Neural cell (in vitro differentiated cells): ENCODE measurements around the gene TARS2. TPM values are rescaled to one million over a fixed set of nuclear protein-coding genes. Genes with fewer than 3 reads are reported as not detected.
A peak's percentile ranks its signal among the peaks of the same experiment; 100 is the strongest.

Experiments
- H2AFZ ChIP-seq: fragments of 200-600, 300-800 bp; sonication (generic), shearing (Covaris generic); 2 replicates; pipeline ENCODE4 v1.6.0; 2014; ENCODE audit warnings: low read depth, mild to moderate bottlenecking, antibody characterized with exemption, low read length, moderate library complexity
- H3F3A ChIP-seq: fragments of 200-600 bp; shearing (Covaris generic); 2 replicates; pipeline ENCODE4 v1.6.1; 2016; ENCODE audit warnings: mild to moderate bottlenecking, moderate library complexity, mixed read lengths, antibody characterized with exemption, low read length; ENCODE audit not compliant: insufficient read depth, poor library complexity, severe bottlenecking
- H3K27ac ChIP-seq: fragments of 200-600, 300-800 bp; sonication (generic), shearing (Covaris generic); 2 replicates; pipeline ENCODE4 v1.5.1; 2014; ENCODE audit warnings: mild to moderate bottlenecking, low read length, moderate library complexity
- H3K27me3 ChIP-seq: fragments of 300-800, 200-600 bp; sonication (generic), shearing (Covaris generic); 2 replicates; pipeline ENCODE4 v1.6.0; 2014; ENCODE audit warnings: mild to moderate bottlenecking, low read depth, low read length, moderate library complexity; ENCODE audit not compliant: insufficient read depth
- H3K36me3 ChIP-seq: fragments of 300-800, 200-600 bp; sonication (generic), shearing (Covaris generic); 2 replicates; pipeline ENCODE4 v1.5.1; 2014; ENCODE audit warnings: mild to moderate bottlenecking, antibody characterized with exemption, low read length, moderate library complexity; ENCODE audit not compliant: insufficient read depth
- H3K4me2 ChIP-seq: fragments of 300-800, 200-600 bp; sonication (generic), shearing (Covaris generic); 2 replicates; pipeline ENCODE4 v1.6.0; 2014; ENCODE audit warnings: mild to moderate bottlenecking, low read length
- H3K4me3 ChIP-seq: fragments of 300-800, 200-600 bp; sonication (generic), shearing (Covaris generic); 2 replicates; pipeline ENCODE4 v1.5.1; 2014; ENCODE audit warnings: mild to moderate bottlenecking, low read length, moderate library complexity
- H3K79me2 ChIP-seq: fragments of 200-600 bp; shearing (Covaris generic); replicated peaks from 2 replicates; pipeline ENCODE4 v1.6.0; 2014; ENCODE audit warnings: mild to moderate bottlenecking, low read length, moderate library complexity; ENCODE audit not compliant: insufficient read depth
- H3K9ac ChIP-seq: fragments of 300-800, 200-600 bp; sonication (generic), shearing (Covaris generic); 2 replicates; pipeline ENCODE4 v1.6.1; 2016; ENCODE audit warnings: mild to moderate bottlenecking, low read length, mixed read lengths
- H3K9me2 ChIP-seq: fragments of 200-600 bp; shearing (Covaris generic); 2 replicates; pipeline ENCODE4 v1.6.1; 2016; ENCODE audit warnings: mild to moderate bottlenecking, low read length, mixed read lengths; ENCODE audit not compliant: insufficient read depth
- H3K9me3 ChIP-seq: fragments of 200-600, 300-800 bp; sonication (generic), shearing (Covaris generic); 2 replicates; pipeline ENCODE4 v1.6.1; 2016; ENCODE audit warnings: mild to moderate bottlenecking, mixed run types, low read length, moderate library complexity, mixed read lengths
- H4K20me1 ChIP-seq: fragments of 200-600 bp; shearing (Covaris generic); 2 replicates; pipeline ENCODE4 v1.6.1; 2016; ENCODE audit warnings: mild to moderate bottlenecking, mixed run types; ENCODE audit not compliant: insufficient read depth
- EP300 ChIP-seq: fragments of 450-650 bp; conservative IDR thresholded peaks from 2 replicates; pipeline ENCODE4 v1.6.1; 2014; ENCODE audit warnings: antibody characterized with exemption, mild to moderate bottlenecking, moderate library complexity; ENCODE audit not compliant: poor library complexity, severe bottlenecking
- EZH2 ChIP-seq: fragments of 200-600, 300-800 bp; shearing (Covaris generic), sonication (generic); IDR thresholded peaks from 2 replicates; pipeline ENCODE4 v1.6.1; 2014; ENCODE audit warnings: antibody characterized with exemption, low read length, borderline replicate concordance, mild to moderate bottlenecking; ENCODE audit not compliant: insufficient read depth, poor library complexity, severe bottlenecking
- MXI1 ChIP-seq: fragments of 450-650 bp; conservative IDR thresholded peaks from 2 replicates; pipeline ENCODE4 v1.6.1; 2014; ENCODE audit warnings: antibody characterized with exemption, mild to moderate bottlenecking; ENCODE audit not compliant: poor library complexity, severe bottlenecking
- POLR2AphosphoS5 ChIP-seq: IDR thresholded peaks from 2 replicates; pipeline ENCODE4 v1.6.1; 2012
- RAD21 ChIP-seq: fragments of 450-650 bp; conservative IDR thresholded peaks from 2 replicates; pipeline ENCODE4 v1.6.1; 2014; ENCODE audit warnings: antibody characterized with exemption, mild to moderate bottlenecking, moderate library complexity
- REST ChIP-seq: IDR thresholded peaks from 2 replicates; pipeline ENCODE4 v1.6.1; 2012; ENCODE audit warnings: borderline replicate concordance
- SMC3 ChIP-seq: fragments of 450-650 bp; conservative IDR thresholded peaks from 2 replicates; pipeline ENCODE4 v1.6.1; 2014; ENCODE audit warnings: antibody characterized with exemption, mild to moderate bottlenecking, moderate library complexity; ENCODE audit not compliant: poor library complexity
- TAF1 ChIP-seq: IDR thresholded peaks from 2 replicates; pipeline ENCODE4 v1.6.1; 2012; ENCODE audit warnings: low read depth
- polyA plus RNA-seq: library from polyadenylated mRNA; depleted of rRNA; stranded (reverse); fragments of >200 nt; gene quantifications from 2 replicates; pipeline ENCODE4 v1.2.3, GENCODE V29; 2014
- TF ChIP-seq, protein P1 (sequence below): fragments of 450-650 bp; IDR thresholded peaks from 2 replicates; pipeline ENCODE4 v1.5.1; 2014; ENCODE audit warnings: antibody characterized with exemption, mild to moderate bottlenecking, moderate library complexity; ENCODE audit not compliant: poor library complexity, severe bottlenecking

The TARS2 gene
- polyA plus RNA-seq, 1 donor from 2014 or later = 19.4 TPM

- H3K9me2 ChIP-seq = no peaks in the 10 kb centered on the region
- no peak overlapping the region for H3K4me2 ChIP-seq
- peaks cover 12% of the 10 kb centered on the region for H3K27me3 ChIP-seq
- no peak overlapping the region for H3K9ac ChIP-seq
- H3K79me2 ChIP-seq = no peaks in the 10 kb centered on the region
- no peaks in the 10 kb centered on the region for H3K9me3 ChIP-seq
- no peaks in the 10 kb centered on the region for H3F3A ChIP-seq
- H3K4me3 ChIP-seq = peak overlapping the region; percentile 37
- no peak overlapping the region for H2AFZ ChIP-seq
- H3K36me3 ChIP-seq = no peaks in the 10 kb centered on the region
- no peak overlapping the region for H3K27ac ChIP-seq
- H4K20me1 ChIP-seq = no peaks in the 10 kb centered on the region
- TF ChIP-seq SMC3 (no peak), RAD21 (no peak), EP300 (no peak), MXI1 (no peak), EZH2 (no peak), TAF1 (no peak), POLR2AphosphoS5 (no peak), REST (no peak)
- TF ChIP-seq, protein P1, sequence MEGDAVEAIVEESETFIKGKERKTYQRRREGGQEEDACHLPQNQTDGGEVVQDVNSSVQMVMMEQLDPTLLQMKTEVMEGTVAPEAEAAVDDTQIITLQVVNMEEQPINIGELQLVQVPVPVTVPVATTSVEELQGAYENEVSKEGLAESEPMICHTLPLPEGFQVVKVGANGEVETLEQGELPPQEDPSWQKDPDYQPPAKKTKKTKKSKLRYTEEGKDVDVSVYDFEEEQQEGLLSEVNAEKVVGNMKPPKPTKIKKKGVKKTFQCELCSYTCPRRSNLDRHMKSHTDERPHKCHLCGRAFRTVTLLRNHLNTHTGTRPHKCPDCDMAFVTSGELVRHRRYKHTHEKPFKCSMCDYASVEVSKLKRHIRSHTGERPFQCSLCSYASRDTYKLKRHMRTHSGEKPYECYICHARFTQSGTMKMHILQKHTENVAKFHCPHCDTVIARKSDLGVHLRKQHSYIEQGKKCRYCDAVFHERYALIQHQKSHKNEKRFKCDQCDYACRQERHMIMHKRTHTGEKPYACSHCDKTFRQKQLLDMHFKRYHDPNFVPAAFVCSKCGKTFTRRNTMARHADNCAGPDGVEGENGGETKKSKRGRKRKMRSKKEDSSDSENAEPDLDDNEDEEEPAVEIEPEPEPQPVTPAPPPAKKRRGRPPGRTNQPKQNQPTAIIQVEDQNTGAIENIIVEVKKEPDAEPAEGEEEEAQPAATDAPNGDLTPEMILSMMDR = no peak
These were observed 62.4 kb downstream of the TARS2 start for GRCh38 chr1:150549496-150550221.

DNA sequence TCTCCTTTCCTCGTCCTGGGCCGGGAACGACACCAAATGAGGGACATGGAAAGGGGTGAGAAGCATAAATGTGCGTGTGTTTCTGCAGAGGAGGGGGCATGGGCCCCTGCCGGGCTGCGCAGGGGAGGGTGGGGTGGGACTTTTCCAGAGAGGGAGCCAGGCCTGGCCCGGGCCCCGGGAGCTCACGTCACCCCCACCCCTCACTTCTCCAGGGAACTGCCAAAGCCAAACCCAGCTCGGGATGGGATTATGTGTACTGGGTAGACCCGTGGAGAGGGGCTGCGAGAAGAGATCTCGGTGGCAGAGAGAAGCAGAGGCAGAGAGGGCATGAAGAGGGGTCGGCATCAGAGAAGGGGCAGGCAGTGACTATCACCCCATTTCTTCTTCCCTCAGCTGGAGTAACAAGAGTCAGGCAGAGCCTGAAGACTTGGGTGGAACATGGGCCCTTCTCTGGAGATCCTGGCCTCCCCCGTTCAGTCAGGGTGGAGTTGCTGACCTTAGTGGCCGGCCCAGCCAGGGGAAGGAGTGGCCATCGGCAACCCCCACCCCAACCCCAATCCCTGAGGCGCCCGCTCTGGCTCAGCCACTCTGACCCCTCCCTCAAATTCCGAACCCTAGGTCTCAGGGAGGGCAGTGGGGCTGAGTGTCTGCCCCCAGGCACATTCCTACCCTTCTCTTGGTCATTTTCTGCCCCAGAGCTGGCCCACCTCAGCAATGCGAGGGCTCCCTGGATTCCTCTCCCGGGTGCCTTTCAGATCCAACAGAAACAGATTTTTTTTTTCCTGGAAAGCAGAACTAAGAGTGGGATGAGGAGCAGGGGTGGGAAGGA is 63.2 kb downstream of the TARS2 start:
- H3K27me3 ChIP-seq = peaks cover 12% of the 10 kb centered on the region
- no peak overlapping the region for H3K9ac ChIP-seq
- no peak overlapping the region for H3K4me2 ChIP-seq
- H3K36me3 ChIP-seq = no peaks in the 10 kb centered on the region
- no peaks in the 10 kb centered on the region for H3K9me2 ChIP-seq
- H3F3A ChIP-seq = no peaks in the 10 kb centered on the region
- no peak for TF ChIP-seq REST
- TF ChIP-seq POLR2AphosphoS5 = no peak
- TF ChIP-seq, protein P1 = no peak
- TF ChIP-seq EZH2 = no peak
- no peak for TF ChIP-seq SMC3
- TF ChIP-seq TAF1 = no peak
- no peaks in the 10 kb centered on the region for H3K9me3 ChIP-seq
- no peaks in the 10 kb centered on the region for H3K79me2 ChIP-seq
- H3K4me3 ChIP-seq = no peak overlapping the region
- no peak overlapping the region for H3K27ac ChIP-seq
- no peak overlapping the region for H2AFZ ChIP-seq
- no peaks in the 10 kb centered on the region for H4K20me1 ChIP-seq
